ENCODE measurements around the gene CHORDC1. TPM values are rescaled to one million over a fixed set of nuclear protein-coding genes. Genes with fewer than 3 reads are reported as not detected.

Gene CHORDC1
- total RNA-seq, 1 experiment from 2014 or later: 66.9 TPM

- CTCF ChIA-PET: no interaction called here
These were observed 29.8 kb downstream of the CHORDC1 start for GRCh38 chr11:90192869-90193582.

GRCh38 chr11:90189011-90189410 lies 33.8 kb downstream of the CHORDC1 start:
- intact Hi-C loops (cut with micrococcal nuclease): no loop called here
- no peaks in the 10 kb centered on the region for H3K9me2 ChIP-seq (replicated peaks; ENCODE audit: low read length)
- no peaks in the 10 kb centered on the region for H3K79me2 ChIP-seq (ENCODE audit: low read length)
- no peaks in the 10 kb centered on the region for H3K4me1 ChIP-seq (ENCODE audit: insufficient read depth, low read length)
- H3K9ac ChIP-seq (ENCODE audit: low read length): no peak overlapping the region
- no peak overlapping the region for H3K27ac ChIP-seq (ENCODE audit: low read length)
- POLR2A ChIA-PET (ENCODE audit: unreplicated experiment): no interaction called here
- H3K36me3 ChIP-seq (ENCODE audit: low read depth, low read length): no peaks in the 10 kb centered on the region
- no peak for DNase-seq
- ATAC-seq: no peak
- no peak overlapping the region for H2AFZ ChIP-seq (ENCODE audit: low read length)
- BruUV-seq (replicated peaks): no TSS peak
- no peaks in the 10 kb centered on the region for H3K9me3 ChIP-seq (ENCODE audit: low read length)
- H3K4me2 ChIP-seq (ENCODE audit: low read length): no peak overlapping the region
- TF ChIP-seq EZH2phosphoT487 (IDR thresholded peaks at IDR 0.05; ENCODE audit: borderline replicate concordance, low read length) (no peak), EZH2 (IDR thresholded peaks at IDR 0.05; ENCODE audit: low read length, unreplicated experiment) (no peak)
- CTCF ChIA-PET: interaction anchor here (0.6 kb wide), 1 partner anchor 72 kb away, joined by 8 read pairs; no protein-coding TSS in a partner anchor
- H4K20me1 ChIP-seq (ENCODE audit: low read length): no peaks in the 10 kb centered on the region
- H3K4me3 ChIP-seq (ENCODE audit: low read length): no peak overlapping the region
- no peaks in the 10 kb centered on the region for H3K27me3 ChIP-seq (ENCODE audit: low read length)
- H3F3A ChIP-seq (ENCODE audit: low read length, unreplicated experiment): no peaks in the 10 kb centered on the region

More at GRCh38 chr11:90192869-90193582, 29.8 kb downstream of the CHORDC1 start:
- H3K4me1 ChIP-seq (ENCODE audit: insufficient read depth, low read length): no peaks in the 10 kb centered on the region
- H3K79me2 ChIP-seq (ENCODE audit: low read length): no peaks in the 10 kb centered on the region
- TF ChIP-seq CTCF (conservative IDR thresholded peaks at IDR 0.05; ENCODE audit: low read depth, low read length) (no peak), EZH2phosphoT487 (IDR thresholded peaks at IDR 0.05; ENCODE audit: borderline replicate concordance, low read length) (no peak), EZH2 (IDR thresholded peaks at IDR 0.05; ENCODE audit: low read length, unreplicated experiment) (no peak)
- H3K9ac ChIP-seq (ENCODE audit: low read length): no peak overlapping the region
- H3K9me2 ChIP-seq (replicated peaks; ENCODE audit: low read length): no peaks in the 10 kb centered on the region
- H3F3A ChIP-seq (ENCODE audit: low read length, unreplicated experiment): no peaks in the 10 kb centered on the region
- no peak for DNase-seq
- POLR2A ChIA-PET (ENCODE audit: unreplicated experiment): no interaction called here
- intact Hi-C loops (cut with micrococcal nuclease): no loop called here
- H3K27ac ChIP-seq (ENCODE audit: low read length): no peak overlapping the region
- no peaks in the 10 kb centered on the region for H3K27me3 ChIP-seq (ENCODE audit: low read length)
- no peaks in the 10 kb centered on the region for H3K9me3 ChIP-seq (ENCODE audit: low read length)
- H3K4me3 ChIP-seq (ENCODE audit: low read length): no peak overlapping the region
- BruUV-seq (replicated peaks): no TSS peak
- H3K36me3 ChIP-seq (ENCODE audit: low read depth, low read length): peaks cover 9% of the 10 kb centered on the region; the same call in 1 of the 2 replicates
- no peak for ATAC-seq
- no peak overlapping the region for H2AFZ ChIP-seq (ENCODE audit: low read length)
- no peak overlapping the region for H3K4me2 ChIP-seq (ENCODE audit: low read length)
- H4K20me1 ChIP-seq (ENCODE audit: low read length): no peaks in the 10 kb centered on the region

GRCh38 chr11:90187839-90188238 lies 35.0 kb downstream of the CHORDC1 start:
- Histone ChIP-seq H3F3A (ENCODE audit: low read length, unreplicated experiment) (no peaks in the 10 kb centered on the region), H3K9ac (ENCODE audit: low read length) (no peak overlapping the region), H4K20me1 (ENCODE audit: low read length) (no peaks in the 10 kb centered on the region), H3K4me2 (ENCODE audit: low read length) (no peak overlapping the region), H3K4me3 (ENCODE audit: low read length) (no peak overlapping the region), H2AFZ (ENCODE audit: low read length) (no peak overlapping the region), H3K4me1 (ENCODE audit: insufficient read depth, low read length) (no peaks in the 10 kb centered on the region), H3K79me2 (ENCODE audit: low read length) (no peaks in the 10 kb centered on the region), H3K36me3 (ENCODE audit: low read depth, low read length) (no peaks in the 10 kb centered on the region), H3K27ac (ENCODE audit: low read length) (no peak overlapping the region), H3K9me2 (replicated peaks; ENCODE audit: low read length) (no peaks in the 10 kb centered on the region), H3K9me3 (ENCODE audit: low read length) (no peaks in the 10 kb centered on the region), H3K27me3 (ENCODE audit: low read length) (no peaks in the 10 kb centered on the region)
- ATAC-seq (no peak), DNase-seq (no peak)
- CTCF ChIA-PET: no interaction called here
- intact Hi-C loops (cut with micrococcal nuclease): no loop called here
- no peak for TF ChIP-seq EZH2phosphoT487 (IDR thresholded peaks at IDR 0.05; ENCODE audit: borderline replicate concordance, low read length)
- no peak for TF ChIP-seq CTCF (conservative IDR thresholded peaks at IDR 0.05; ENCODE audit: low read depth, low read length)
- TF ChIP-seq EZH2 (IDR thresholded peaks at IDR 0.05; ENCODE audit: low read length, unreplicated experiment): no peak
- BruUV-seq (replicated peaks): no TSS peak
- POLR2A ChIA-PET (ENCODE audit: unreplicated experiment): no interaction called here

All from PC-3 (cell line).